Liver (tissue), 9 donors: ENCODE measurements around the gene CKMT2. TPM values are rescaled to one million over a fixed set of nuclear protein-coding genes. Genes with fewer than 3 reads are reported as not detected.
"Not testable (repeated sequence)": the region's sequence is repeated elsewhere in the genome, so short reads cannot be mapped to it uniquely, and the experiment has no call there.

Experiments
- DNase-seq: peaks from one replicate; pipeline ENCODE4 v3.0.0-alpha.2; 2017; ENCODE audit warnings: low spot score
- H3K27ac ChIP-seq, 2 donors: one replicate each; pipeline ENCODE4 v1.7.0; 2013; ENCODE audit warnings: inconsistent platforms in 2 of 2, low read length in 2 of 2, control low read depth in 1 of 2, low read depth in 1 of 2, mild to moderate bottlenecking in 1 of 2
- H3K27me3 ChIP-seq, 4 donors: one replicate each; pipeline versions ENCODE4 v1.6.1 to v1.7.0; 2013; ENCODE audit warnings: low read length in 3 of 4, inconsistent platforms in 1 of 4, mild to moderate bottlenecking in 1 of 4, moderate library complexity in 1 of 4; ENCODE audit not compliant: control insufficient read depth in 4 of 4, insufficient read depth in 4 of 4
- H3K36me3 ChIP-seq, 4 donors: one replicate each; pipeline versions ENCODE4 v1.6.1 to v1.7.0; 2013; ENCODE audit warnings: low read length in 3 of 4, mild to moderate bottlenecking in 3 of 4, low read depth in 1 of 4, moderate library complexity in 1 of 4; ENCODE audit not compliant: control insufficient read depth in 4 of 4, insufficient read depth in 3 of 4
- H3K4me1 ChIP-seq, 4 donors: one replicate each; pipeline versions ENCODE4 v1.6.1 to v1.7.0; 2013; ENCODE audit warnings: low read length in 3 of 4, mild to moderate bottlenecking in 3 of 4, moderate library complexity in 1 of 4; ENCODE audit not compliant: control insufficient read depth in 4 of 4, insufficient read depth in 4 of 4
- H3K4me3 ChIP-seq, 3 donors: one replicate each; pipeline versions ENCODE4 v1.6.1 to v1.7.0; 2013; ENCODE audit warnings: low read length in 3 of 3, control low read depth in 1 of 3, low read depth in 1 of 3, mild to moderate bottlenecking in 1 of 3
- H3K9ac ChIP-seq, 2 donors: one replicate each; pipeline ENCODE4 v1.7.0; 2013; ENCODE audit warnings: low read length in 2 of 2, mild to moderate bottlenecking in 2 of 2, moderate library complexity in 2 of 2, control low read depth in 1 of 2, low read depth in 1 of 2
- H3K9me3 ChIP-seq, 4 donors: one replicate each; pipeline versions ENCODE4 v1.6.1 to v1.7.0; 2013; ENCODE audit warnings: low read length in 3 of 4; ENCODE audit not compliant: control insufficient read depth in 4 of 4
- ATF3 ChIP-seq: IDR thresholded peaks from 2 replicates; pipeline ENCODE4 v1.6.1; 2016; ENCODE audit warnings: antibody characterized with exemption
- CTCF ChIP-seq: fragments of 150-350 bp; IDR thresholded peaks from 2 replicates; pipeline ENCODE4 v1.5.1; 2017; ENCODE audit warnings: improper control_type of control experiment, low read depth, low read length; ENCODE audit not compliant: missing input control
- FOXA1 ChIP-seq: IDR thresholded peaks from 2 replicates; pipeline ENCODE4 v1.6.1; 2016; ENCODE audit warnings: antibody characterized with exemption
- GABPA ChIP-seq, 2 donors: IDR thresholded peaks in 1 of 2; conservative IDR thresholded peaks in 1 of 2; 2 replicates each; pipeline ENCODE4 v1.6.1; 2016; ENCODE audit warnings: antibody characterized with exemption in 2 of 2, mild to moderate bottlenecking in 1 of 2, moderate library complexity in 1 of 2
- HNF4A ChIP-seq, 2 donors: conservative IDR thresholded peaks; 2 replicates each; pipeline ENCODE4 v1.6.1; 2016; ENCODE audit warnings: antibody characterized with exemption in 2 of 2, mild to moderate bottlenecking in 2 of 2
- HNF4G ChIP-seq: IDR thresholded peaks from 2 replicates; pipeline ENCODE4 v1.6.1; 2016; ENCODE audit warnings: antibody characterized with exemption
- JUND ChIP-seq, 2 donors: IDR thresholded peaks; 2 replicates each; pipeline ENCODE4 v1.6.1; 2016; ENCODE audit warnings: antibody characterized with exemption in 2 of 2
- MAX ChIP-seq: IDR thresholded peaks from 2 replicates; pipeline ENCODE4 v1.6.1; 2016; ENCODE audit warnings: antibody characterized with exemption
- NR2F2 ChIP-seq: IDR thresholded peaks from 2 replicates; pipeline ENCODE4 v1.6.1; 2016; ENCODE audit warnings: antibody characterized with exemption
- REST ChIP-seq: IDR thresholded peaks from 2 replicates; pipeline ENCODE4 v1.6.1; 2016; ENCODE audit warnings: antibody characterized with exemption, mild to moderate bottlenecking
- SP1 ChIP-seq: IDR thresholded peaks from 2 replicates; pipeline ENCODE4 v1.6.1; 2018; ENCODE audit warnings: antibody characterized with exemption, mild to moderate bottlenecking
- TAF1 ChIP-seq: conservative IDR thresholded peaks from 2 replicates; pipeline ENCODE4 v1.6.1; 2016; ENCODE audit warnings: antibody characterized with exemption, mild to moderate bottlenecking
- YY1 ChIP-seq: IDR thresholded peaks from 2 replicates; pipeline ENCODE4 v1.6.1; 2016; ENCODE audit warnings: antibody characterized with exemption, mild to moderate bottlenecking
- WGBS: extraction: QIAGEN DNeasy Blood & Tissue Kit; methylation state at CpG from one replicate; pipeline ENCODE4 v1.1.7; 2013; 5-methylcytosine and 5-hydroxymethylcytosine counted together
- polyA plus RNA-seq, 2 donors: library from polyadenylated mRNA; stranded (reverse) in 1 of 2; unstranded in 1 of 2; fragments of 200-250 nt in 1 of 2; fragments of >200 nt in 1 of 2; fragmentation: Nextera tagmentation in 1 of 2; extraction: Ambion mirVana in 1 of 2; gene quantifications; one replicate each; pipeline versions ENCODE4 v1.2.1 to v1.2.3, GENCODE V29; 2013 to 2015
- total RNA-seq, 2 donors: library from RNA; depleted of rRNA; stranded (reverse); fragments of >200 nt; gene quantifications; one replicate each; pipeline ENCODE4 v1.2.3, GENCODE V29; 2014
- donor health status: healthy.
- donor health status: healthy.
- donor health status: healthy.
- donor health status: healthy.
- donor health status: healthy.

CKMT2 gene
- total and polyA plus RNA-seq, 4 donors: 0.20 to 2.6 (median 0.82) TPM

- no peaks in the 10 kb centered on the region for H3K27me3 ChIP-seq
- no peak overlapping the region for H3K27ac ChIP-seq
- TF ChIP-seq HNF4A (conservative IDR thresholded peaks at IDR 0.05) (no peak), ATF3 (no peak), HNF4G (no peak), MAX (no peak), NR2F2 (no peak), SP1 (no peak), CTCF (no peak), JUND (IDR thresholded peaks at IDR 0.05) (no peak), YY1 (no peak), FOXA1 (no peak)
- H3K4me1 ChIP-seq: no peaks in the 10 kb centered on the region
- H3K9me3 ChIP-seq: peaks cover 0 to 12% (median 5%) of the 10 kb centered on the region in 4 donors
- 89% methylated on average over 2 of the region's 2 CpGs for WGBS
- DNase-seq: no peak
- H3K36me3 ChIP-seq: peaks cover 0 to 5% (median under 1%) of the 10 kb centered on the region in 4 donors
- no peak overlapping the region for H3K4me3 ChIP-seq
- H3K9ac ChIP-seq: no peak overlapping the region
Observed at GRCh38 chr5:81292130-81292529, 59.0 kb downstream of the CKMT2 start.

GRCh38 chr5:81294021-81294420 lies 60.9 kb downstream of the CKMT2 start:
- not testable (repeated sequence) for DNase-seq, H3K9ac ChIP-seq, H3K27me3 ChIP-seq, H3K27ac ChIP-seq, H3K4me3 ChIP-seq, H3K4me1 ChIP-seq, H3K36me3 ChIP-seq
- peaks cover 0 to 12% (median 5%) of the 10 kb centered on the region in 4 donors for H3K9me3 ChIP-seq
- 95% methylated on average over 5 of the region's 5 CpGs for whole genome bisulfite sequencing

- no peak for TF ChIP-seq REST
- no peak for TF ChIP-seq GABPA (IDR thresholded peaks at IDR 0.05 in 1 of 2, conservative IDR thresholded peaks at IDR 0.05 in 1 of 2)
- TF ChIP-seq TAF1: no peak
- H3K4me3 ChIP-seq: no peak overlapping the region
- H3K9me3 ChIP-seq: peaks cover 0 to under 1% (median 0%) of the 10 kb centered on the region in 4 donors
- H3K36me3 ChIP-seq: peaks cover 0 to 2% (median 0%) of the 10 kb centered on the region in 4 donors
- 73% methylated on average over 4 of the region's 4 CpGs for WGBS
- no peak overlapping the region for H3K9ac ChIP-seq
- DNase-seq: no peak
- H3K27me3 ChIP-seq: no peaks in the 10 kb centered on the region
- no peak overlapping the region for H3K27ac ChIP-seq
- peaks cover 3 to 28% (median 21%) of the 10 kb centered on the region in 4 donors for H3K4me1 ChIP-seq
Observed at GRCh38 chr5:81297531-81297930, 64.4 kb downstream of the CKMT2 start.
